Cardiac muscle cell (in vitro differentiated cells and primary cell): ENCODE results near the gene HNRNPF. TPM values are rescaled to one million over a fixed set of nuclear protein-coding genes. Genes with fewer than 3 reads are reported as not detected.

Experiments
- DNase-seq, 2 donors: peaks; one replicate each; pipeline versions ENCODE4 v3.0.0 to v3.0.0-alpha.2; 2010 to 2017; ENCODE audit warnings: low read depth in 1 of 2, low spot score in 1 of 2
- H3K27ac ChIP-seq: fragments of 200-600 bp; sonication (generic); 2 replicates; pipeline ENCODE4 v1.5.1; 2016
- H3K27me3 ChIP-seq: fragments of 200-600 bp; sonication (generic); 2 replicates; pipeline ENCODE4 v1.6.0; 2016; ENCODE audit warnings: control low read depth
- H3K36me3 ChIP-seq: fragments of 200-600 bp; sonication (generic); 2 replicates; pipeline ENCODE4 v1.5.1; 2016; ENCODE audit warnings: control low read depth
- H3K4me1 ChIP-seq: fragments of 200-600 bp; sonication (generic); 2 replicates; pipeline ENCODE4 v1.8.1; 2017; ENCODE audit warnings: low read depth, mild to moderate bottlenecking, mixed run types
- H3K4me3 ChIP-seq: fragments of 200-600 bp; sonication (generic); 2 replicates; pipeline ENCODE4 v1.5.1; 2016; ENCODE audit warnings: mild to moderate bottlenecking
- H3K9me3 ChIP-seq: fragments of 200-600 bp; sonication (generic); 2 replicates; pipeline ENCODE4 v1.5.1; 2017; ENCODE audit warnings: low read depth, mild to moderate bottlenecking, control low read depth
- polyA plus RNA-seq: library from polyadenylated mRNA; unstranded; fragments of >200 nt; fragmentation: Nextera tagmentation; extraction: Ambion mirVana; gene quantifications from 2 replicates; pipeline ENCODE4 v1.2.1, GENCODE V29; 2016
- total RNA-seq: library from RNA; depleted of rRNA; stranded (reverse); fragments of >200 nt; gene quantifications from 2 replicates; pipeline ENCODE4 v1.2.3, GENCODE V29; 2016
- TF ChIP-seq, protein P1 (sequence below): IDR thresholded peaks from 2 replicates; pipeline ENCODE4 v1.5.1; 2012; ENCODE audit warnings: low read depth, mild to moderate bottlenecking, low read length

Gene HNRNPF
- total and polyA plus RNA-seq, 2 experiments from 2014 or later = 111 to 180 TPM

DNA sequence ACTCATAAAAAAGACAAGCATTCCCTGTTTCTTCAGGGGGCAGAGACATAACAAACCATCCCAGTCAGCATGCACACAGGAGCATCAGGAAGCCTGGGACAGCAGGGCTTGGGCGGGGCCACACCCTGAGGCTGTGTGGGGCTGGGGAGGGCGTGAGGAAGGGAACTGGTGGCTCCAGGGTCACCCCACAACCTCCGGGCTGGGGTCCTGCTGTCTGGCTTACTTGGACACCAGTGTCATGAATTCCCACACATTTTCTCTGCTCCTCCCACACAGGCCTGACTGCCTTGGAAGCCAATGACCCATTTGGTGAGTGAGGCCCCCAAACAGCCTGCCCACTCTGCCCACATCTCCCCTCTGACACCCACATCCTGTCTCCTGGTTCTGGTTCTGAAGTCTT, 34.8 kb downstream of the HNRNPF start:
- H3K36me3 ChIP-seq = no peaks in the 10 kb centered on the region
- TF ChIP-seq, protein P1, sequence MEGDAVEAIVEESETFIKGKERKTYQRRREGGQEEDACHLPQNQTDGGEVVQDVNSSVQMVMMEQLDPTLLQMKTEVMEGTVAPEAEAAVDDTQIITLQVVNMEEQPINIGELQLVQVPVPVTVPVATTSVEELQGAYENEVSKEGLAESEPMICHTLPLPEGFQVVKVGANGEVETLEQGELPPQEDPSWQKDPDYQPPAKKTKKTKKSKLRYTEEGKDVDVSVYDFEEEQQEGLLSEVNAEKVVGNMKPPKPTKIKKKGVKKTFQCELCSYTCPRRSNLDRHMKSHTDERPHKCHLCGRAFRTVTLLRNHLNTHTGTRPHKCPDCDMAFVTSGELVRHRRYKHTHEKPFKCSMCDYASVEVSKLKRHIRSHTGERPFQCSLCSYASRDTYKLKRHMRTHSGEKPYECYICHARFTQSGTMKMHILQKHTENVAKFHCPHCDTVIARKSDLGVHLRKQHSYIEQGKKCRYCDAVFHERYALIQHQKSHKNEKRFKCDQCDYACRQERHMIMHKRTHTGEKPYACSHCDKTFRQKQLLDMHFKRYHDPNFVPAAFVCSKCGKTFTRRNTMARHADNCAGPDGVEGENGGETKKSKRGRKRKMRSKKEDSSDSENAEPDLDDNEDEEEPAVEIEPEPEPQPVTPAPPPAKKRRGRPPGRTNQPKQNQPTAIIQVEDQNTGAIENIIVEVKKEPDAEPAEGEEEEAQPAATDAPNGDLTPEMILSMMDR = no peak
- no peak for DNase-seq
- H3K4me3 ChIP-seq = no peak overlapping the region
- no peak overlapping the region for H3K27ac ChIP-seq
- no peaks in the 10 kb centered on the region for H3K9me3 ChIP-seq
- peaks cover 11% of the 10 kb centered on the region for H3K4me1 ChIP-seq
- no peaks in the 10 kb centered on the region for H3K27me3 ChIP-seq

GRCh38 chr10:43373461-43373860, 35.5 kb downstream of the HNRNPF start:
- Histone ChIP-seq H3K4me3 (no peak overlapping the region), H3K27me3 (no peaks in the 10 kb centered on the region), H3K4me1 (peaks cover 11% of the 10 kb centered on the region), H3K9me3 (no peaks in the 10 kb centered on the region), H3K27ac (no peak overlapping the region), H3K36me3 (no peaks in the 10 kb centered on the region)
- no peak for DNase-seq
- TF ChIP-seq, protein P1 = no peak

DNA sequence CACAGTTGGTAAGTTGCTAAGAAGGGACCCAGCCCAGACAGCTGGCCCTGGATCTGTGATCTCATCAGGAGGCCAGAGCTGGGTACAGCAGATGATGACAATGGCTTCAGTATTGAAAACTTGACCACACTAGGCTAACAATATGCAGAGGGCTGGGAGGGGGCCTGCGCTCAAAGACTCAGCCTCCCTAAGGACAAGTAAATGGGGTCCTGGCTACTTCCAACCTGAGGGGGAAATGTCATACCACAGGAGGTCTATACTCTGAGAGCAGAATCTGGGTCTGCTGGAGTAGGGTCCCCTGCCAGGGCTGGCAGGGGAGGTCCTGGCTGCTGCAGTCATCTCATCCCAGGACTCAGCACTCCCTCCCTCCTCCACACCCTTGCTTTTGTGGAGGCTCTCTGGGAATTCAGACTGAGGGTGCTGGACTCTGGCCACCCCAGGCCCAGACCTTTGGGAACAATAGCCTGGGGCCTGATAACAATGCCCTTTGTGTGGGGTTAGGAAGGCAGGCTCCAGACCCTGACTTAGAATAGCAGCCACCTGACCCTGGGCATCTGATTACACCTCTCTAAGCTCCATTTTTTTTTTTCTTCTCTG, 36.1 kb downstream of the HNRNPF start:
- no peaks in the 10 kb centered on the region for H3K9me3 ChIP-seq
- H3K4me3 ChIP-seq = no peak overlapping the region
- no peaks in the 10 kb centered on the region for H3K27me3 ChIP-seq
- DNase-seq = no peak
- TF ChIP-seq, protein P1 = no peak
- no peak overlapping the region for H3K27ac ChIP-seq
- peaks cover 8% of the 10 kb centered on the region for H3K4me1 ChIP-seq
- no peaks in the 10 kb centered on the region for H3K36me3 ChIP-seq

- DNase-seq = no peak
- no peak within 1 kb of the TSS for H3K27ac ChIP-seq
- no peaks in the 10 kb centered on the region for H3K27me3 ChIP-seq
- H3K36me3 ChIP-seq = no peaks in the 10 kb centered on the region
- TF ChIP-seq, protein P1 = no peak
- H3K4me3 ChIP-seq = no peak within 1 kb of the TSS
- H3K9me3 ChIP-seq = no peaks in the 10 kb centered on the region
- peaks cover 6% of the 10 kb centered on the region for H3K4me1 ChIP-seq
Measured at GRCh38 chr10:43371418-43371817, 37.6 kb downstream of the HNRNPF start, which contains the start of gene FXYD4. Gene FXYD4 (plus strand): TSS chr10:43371636. CDS start chr10:43373747, 2,111 bp downstream.

- no peaks in the 10 kb centered on the region for H3K9me3 ChIP-seq
- TF ChIP-seq, protein P1 = no peak
- no peak overlapping the region for H3K27ac ChIP-seq
- H3K4me1 ChIP-seq = peaks cover 6% of the 10 kb centered on the region
- H3K27me3 ChIP-seq = no peaks in the 10 kb centered on the region
- no peak overlapping the region for H3K4me3 ChIP-seq
- H3K36me3 ChIP-seq = no peaks in the 10 kb centered on the region
- DNase-seq = no peak
Measured at GRCh38 chr10:43370671-43371215, 38.2 kb downstream of the HNRNPF start.
